AG09309 (cell line): ENCODE results near the gene TCP1.
"Not testable (repeated sequence)": the region's sequence is repeated elsewhere in the genome, so short reads cannot be mapped to it uniquely, and the experiment has no call there.

Experiments
- DNase-seq: peaks from one replicate; pipeline ENCODE4 v3.0.0-alpha.2; 2010; ENCODE audit warnings: low read depth
- H3K4me3 ChIP-seq: 2 replicates; pipeline ENCODE4 v1.5.1; 2011; ENCODE audit warnings: mild to moderate bottlenecking, low read depth, low read length, moderate library complexity; ENCODE audit not compliant: control insufficient read depth
- TF ChIP-seq, protein P1 (sequence below): IDR thresholded peaks from 2 replicates; pipeline ENCODE4 v1.5.1; 2011; ENCODE audit warnings: mild to moderate bottlenecking, low read depth, low read length, inconsistent platforms; ENCODE audit not compliant: insufficient read depth, control insufficient read depth; ENCODE audit errors: missing control alignments

The TCP1 gene

DNA sequence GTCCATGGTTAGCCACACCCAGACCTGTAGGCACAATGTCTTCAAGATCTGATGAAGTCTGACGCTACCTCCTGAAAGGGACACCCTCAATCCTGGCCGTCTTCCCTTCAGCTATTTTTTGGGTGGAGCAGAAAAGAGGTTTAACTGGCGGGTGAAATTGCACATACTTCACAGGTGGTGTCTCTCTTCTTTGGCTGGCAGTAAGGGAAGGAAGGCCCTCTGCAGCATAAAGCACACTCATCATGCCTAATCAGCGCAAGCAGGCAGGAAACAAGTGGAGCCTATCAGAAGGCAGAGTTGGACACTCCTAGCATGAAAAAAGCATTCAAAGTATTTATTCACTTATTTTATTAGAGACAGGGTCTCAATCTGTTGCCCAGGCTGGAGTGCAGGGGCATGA lies 43.5 kb upstream of the TCP1 start:
- TF ChIP-seq, protein P1, sequence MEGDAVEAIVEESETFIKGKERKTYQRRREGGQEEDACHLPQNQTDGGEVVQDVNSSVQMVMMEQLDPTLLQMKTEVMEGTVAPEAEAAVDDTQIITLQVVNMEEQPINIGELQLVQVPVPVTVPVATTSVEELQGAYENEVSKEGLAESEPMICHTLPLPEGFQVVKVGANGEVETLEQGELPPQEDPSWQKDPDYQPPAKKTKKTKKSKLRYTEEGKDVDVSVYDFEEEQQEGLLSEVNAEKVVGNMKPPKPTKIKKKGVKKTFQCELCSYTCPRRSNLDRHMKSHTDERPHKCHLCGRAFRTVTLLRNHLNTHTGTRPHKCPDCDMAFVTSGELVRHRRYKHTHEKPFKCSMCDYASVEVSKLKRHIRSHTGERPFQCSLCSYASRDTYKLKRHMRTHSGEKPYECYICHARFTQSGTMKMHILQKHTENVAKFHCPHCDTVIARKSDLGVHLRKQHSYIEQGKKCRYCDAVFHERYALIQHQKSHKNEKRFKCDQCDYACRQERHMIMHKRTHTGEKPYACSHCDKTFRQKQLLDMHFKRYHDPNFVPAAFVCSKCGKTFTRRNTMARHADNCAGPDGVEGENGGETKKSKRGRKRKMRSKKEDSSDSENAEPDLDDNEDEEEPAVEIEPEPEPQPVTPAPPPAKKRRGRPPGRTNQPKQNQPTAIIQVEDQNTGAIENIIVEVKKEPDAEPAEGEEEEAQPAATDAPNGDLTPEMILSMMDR: no peak
- no peak for DNase-seq
- no peak overlapping the region for H3K4me3 ChIP-seq

DNA sequence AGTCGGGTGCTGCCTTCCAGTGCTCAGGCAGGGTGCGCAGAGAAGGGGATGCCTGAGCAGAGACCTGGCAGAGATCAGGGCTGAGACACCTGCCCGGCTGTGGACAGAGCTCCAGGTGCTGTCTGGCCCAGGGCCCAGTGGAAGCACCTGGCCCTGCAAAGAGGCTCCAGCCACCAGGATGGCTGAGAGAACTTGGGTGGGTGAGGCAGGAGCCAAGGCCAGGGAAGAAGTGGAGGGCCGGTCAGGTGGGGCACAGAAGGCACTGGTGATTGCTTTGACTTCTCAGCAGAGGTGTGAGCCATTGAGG lies 41.9 kb upstream of the TCP1 start:
- TF ChIP-seq, protein P1: no peak
- no peak overlapping the region for H3K4me3 ChIP-seq
- no peak for DNase-seq

DNA sequence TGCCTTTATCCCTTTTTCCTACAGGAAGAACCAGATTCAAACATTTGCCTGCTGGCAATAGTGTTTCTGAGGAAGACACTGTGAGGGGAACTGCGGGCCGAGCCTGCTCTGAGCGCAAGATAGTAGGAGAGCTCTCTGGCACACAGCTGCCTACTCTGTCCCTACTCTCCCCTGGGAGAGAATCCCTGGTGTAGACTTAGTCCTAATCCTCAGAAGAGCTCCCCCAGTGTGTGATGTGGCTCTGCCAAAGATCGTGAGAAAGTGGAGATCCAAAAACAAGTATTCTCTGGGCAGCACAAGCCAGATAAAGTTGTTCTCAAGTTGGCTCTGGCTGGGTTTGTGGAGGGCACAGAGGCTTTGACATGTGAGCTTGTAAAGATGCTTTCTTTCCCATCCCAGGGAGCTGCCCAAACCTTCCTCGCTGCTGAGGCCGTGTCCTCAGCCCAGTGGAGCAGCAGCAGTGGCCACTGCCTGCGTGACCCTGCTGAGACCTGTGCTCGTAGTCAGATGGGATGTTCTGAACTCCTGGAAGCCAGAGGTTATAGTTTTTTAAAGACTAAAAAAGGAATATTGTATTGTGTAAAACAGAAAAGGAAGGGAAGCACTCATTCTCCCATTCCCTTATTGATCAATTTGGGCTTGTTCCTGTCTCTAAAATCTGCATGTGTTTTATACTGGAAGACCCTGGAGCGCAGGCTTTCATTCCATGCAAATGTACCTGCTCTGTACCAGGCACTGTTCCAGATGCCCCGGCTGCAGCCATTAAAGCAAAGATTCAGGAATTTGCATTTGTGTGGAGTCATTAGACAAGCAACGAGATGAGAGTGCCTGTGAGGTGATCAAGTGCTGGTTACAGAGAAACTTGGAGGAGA lies 41.3 kb upstream of the TCP1 start:
- H3K4me3 ChIP-seq: no peak overlapping the region
- TF ChIP-seq, protein P1: no peak
- no peak for DNase-seq

DNA sequence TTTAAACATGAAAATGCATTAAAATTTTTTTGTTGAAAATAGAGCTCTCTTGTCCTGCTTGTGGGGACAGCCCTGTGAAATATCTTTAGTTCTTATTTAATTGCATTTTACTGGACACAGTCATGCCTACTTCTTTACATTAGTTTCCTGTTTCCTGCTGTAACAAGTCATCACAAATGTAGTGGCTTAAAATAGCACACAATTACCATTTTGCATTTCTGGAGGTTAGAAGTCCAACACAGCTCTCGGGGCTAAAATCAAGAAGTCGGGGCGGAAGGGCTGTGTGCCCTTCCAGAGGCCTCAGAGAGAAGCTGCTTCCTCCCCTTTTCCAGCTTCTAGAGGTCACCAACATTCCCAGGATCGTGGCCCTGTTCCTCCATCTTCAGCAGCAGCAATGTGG lies 40.1 kb upstream of the TCP1 start:
- no peak for DNase-seq
- TF ChIP-seq, protein P1: no peak
- H3K4me3 ChIP-seq: no peak overlapping the region

DNA sequence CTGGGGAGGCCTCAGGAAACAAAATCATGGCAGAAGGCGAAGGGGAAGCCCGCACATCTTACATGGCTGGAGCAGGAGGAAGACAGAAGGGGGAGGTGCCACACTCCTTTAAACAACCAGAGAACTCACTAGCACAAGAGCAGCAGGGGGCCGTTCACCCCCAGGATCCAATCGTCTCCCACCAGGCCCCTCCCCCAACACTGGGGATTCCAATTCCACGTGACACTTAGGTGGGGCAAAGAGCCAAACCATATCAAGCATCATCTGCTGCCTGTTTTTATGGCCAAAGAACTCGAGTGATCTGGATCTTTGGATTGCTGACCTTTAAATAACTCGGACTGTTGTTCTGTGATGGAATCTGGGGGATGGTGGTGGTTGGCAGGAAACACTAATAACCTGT lies 38.7 kb upstream of the TCP1 start:
- H3K4me3 ChIP-seq: no peak overlapping the region
- DNase-seq: no peak
- TF ChIP-seq, protein P1: no peak

DNA sequence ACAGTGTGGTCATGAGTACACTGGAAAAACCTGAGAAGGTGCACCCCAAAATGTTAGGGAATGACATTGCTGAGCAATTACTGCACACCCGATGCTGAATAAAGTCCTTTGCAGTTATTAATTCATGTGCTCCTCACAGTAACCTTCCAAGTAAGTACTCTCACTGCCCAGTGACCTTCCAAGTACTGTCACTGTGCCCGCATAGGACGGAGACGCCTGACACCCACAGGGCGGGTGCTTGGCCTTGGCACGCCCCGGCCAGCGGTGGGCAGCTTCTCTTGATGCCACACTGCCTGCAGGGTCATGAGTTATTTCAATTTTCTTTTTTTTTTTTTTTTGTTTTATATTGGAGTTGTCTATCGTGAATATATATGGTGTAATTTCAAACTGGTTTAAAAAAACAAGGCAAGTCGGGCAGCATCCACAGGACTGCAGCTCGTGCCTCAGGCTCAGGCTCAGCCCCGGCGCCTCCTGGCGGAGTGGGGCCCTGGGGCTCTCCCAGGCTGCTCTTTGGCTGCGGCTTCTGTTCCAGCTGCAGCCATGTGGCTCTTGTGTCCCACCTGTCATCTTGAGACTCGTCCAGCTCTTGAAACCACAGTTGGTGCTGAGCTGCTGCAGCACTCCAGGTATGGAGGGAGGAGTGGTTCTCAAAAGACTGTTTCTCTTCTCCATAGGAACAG lies 37.7 kb upstream of the TCP1 start:
- H3K4me3 ChIP-seq: no peak overlapping the region
- no peak for DNase-seq
- TF ChIP-seq, protein P1: no peak

DNA sequence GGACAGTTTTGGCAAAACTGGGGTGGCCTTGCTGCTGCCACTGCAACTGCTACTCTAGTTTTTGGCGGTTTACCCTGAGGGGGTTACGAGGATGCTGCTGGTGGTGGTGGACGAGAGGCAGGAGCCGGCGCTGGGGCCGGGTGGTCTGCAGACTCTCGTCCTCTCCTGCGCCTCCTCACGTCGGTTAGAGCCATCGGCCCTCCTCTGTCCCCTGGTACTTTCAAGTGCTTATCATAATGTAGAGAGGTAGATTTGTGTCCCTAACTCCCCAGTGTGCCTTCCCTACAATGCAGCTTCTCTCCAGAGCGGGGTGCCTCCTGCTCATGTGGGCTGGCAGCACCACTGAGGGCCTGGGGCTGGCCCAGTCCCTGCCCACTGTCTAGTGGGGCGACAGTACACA lies 36.6 kb upstream of the TCP1 start:
- no peak overlapping the region for H3K4me3 ChIP-seq
- no peak for DNase-seq
- TF ChIP-seq, protein P1: no peak

DNA sequence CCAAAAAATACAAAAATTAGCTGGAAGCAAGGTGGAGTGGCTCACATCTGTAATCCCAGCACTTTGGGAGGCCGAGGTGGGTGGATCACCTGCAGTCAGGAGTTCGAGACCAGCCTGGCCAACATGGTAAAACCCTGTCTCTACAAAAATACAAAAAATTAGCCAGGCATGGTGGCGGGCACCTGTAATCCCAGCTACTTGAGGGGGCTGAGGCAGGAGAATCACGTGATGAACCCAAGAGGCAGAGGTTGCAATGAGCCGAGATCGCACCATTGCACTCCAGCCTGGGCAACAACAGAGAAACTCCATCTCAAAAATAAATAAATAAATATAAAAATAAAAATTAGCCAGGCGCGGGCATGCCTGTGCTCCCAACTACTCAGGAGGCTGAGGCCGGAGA lies 35.3 kb upstream of the TCP1 start:
- DNase-seq, H3K4me3 ChIP-seq: not testable (repeated sequence)
